UCSD-AML1 (cell line): ENCODE measurements around the gene EPDR1.
A peak's percentile ranks its signal among the peaks of the same experiment; 100 is the strongest.

ENCODE experiments used
- DNase-seq: peaks from one replicate; lab custom pipeline; 2025; ENCODE audit not compliant: unreplicated experiment; lab: John Stamatoyannopoulos, UW

EPDR1 gene

GRCh38 chr7:37920305-37920848 is at the start of gene EPDR1:
Gene EPDR1 (plus strand): TSS chr7:37920640. CDS start chr7:37920940, 300 bp downstream.
- DNase-seq: peak; percentile 59

- DNase-seq: no peak
Measured at GRCh38 chr7:37882086-37882485, 38.4 kb upstream of the EPDR1 start.

- DNase-seq: no peak
Measured at GRCh38 chr7:37893359-37893758, 27.1 kb upstream of the EPDR1 start.

GRCh38 chr7:37894671-37895070 is 25.8 kb upstream of the EPDR1 start:
- DNase-seq: no peak

GRCh38 chr7:37899712-37900247 is 20.7 kb upstream of the EPDR1 start:
- DNase-seq: no peak

GRCh38 chr7:37901236-37901827 is 19.1 kb upstream of the EPDR1 start:
- DNase-seq: no peak

GRCh38 chr7:37901890-37902524 is 18.4 kb upstream of the EPDR1 start:
- DNase-seq: no peak

- DNase-seq: no peak
Measured at GRCh38 chr7:37908221-37908788, 12.1 kb upstream of the EPDR1 start.

GRCh38 chr7:37912756-37913155 is 7.7 kb upstream of the EPDR1 start:
- DNase-seq: no peak

GRCh38 chr7:37915438-37915837 is 5.0 kb upstream of the EPDR1 start:
- DNase-seq: peak; percentile 7

- peak; percentile 8 for DNase-seq
Measured at GRCh38 chr7:37916017-37916672, 4.3 kb upstream of the EPDR1 start.

- peak; percentile 11 for DNase-seq
Measured at GRCh38 chr7:37916673-37917660, 3.5 kb upstream of the EPDR1 start, which contains the start of gene SFRP4. Gene SFRP4 (minus strand): TSS chr7:37916817. CDS start chr7:37916537, 280 bp downstream.

- DNase-seq: no peak
Measured at GRCh38 chr7:37918526-37918925, 1.9 kb upstream of the EPDR1 start.

- peak; percentile 55 for DNase-seq
Measured at GRCh38 chr7:37920849-37921805, 687 bp downstream of the EPDR1 start.

- DNase-seq: no peak
Measured at GRCh38 chr7:37921876-37922275, 1.4 kb downstream of the EPDR1 start.

- DNase-seq: no peak
Measured at GRCh38 chr7:37923996-37924395, 3.6 kb downstream of the EPDR1 start.

GRCh38 chr7:37924491-37925041 is 4.1 kb downstream of the EPDR1 start:
- no peak for DNase-seq

GRCh38 chr7:37925620-37926019 is 5.2 kb downstream of the EPDR1 start:
- DNase-seq: no peak
